BE2C (cell line): ENCODE data around the gene DIAPH3.
A peak's percentile ranks its signal among the peaks of the same experiment; 100 is the strongest.

Source experiments
- DNase-seq: peaks from one replicate; pipeline ENCODE4 v3.0.0-alpha.2; 2020
- H3K27me3 ChIP-seq: fragments of 250-450 bp; sonication (Bioruptor Pico); 2 replicates; pipeline ENCODE4 v1.5.1; 2020; ENCODE audit warnings: mild to moderate bottlenecking
- H3K36me3 ChIP-seq: fragments of 250-450 bp; sonication (Bioruptor Pico); 2 replicates; pipeline ENCODE4 v1.5.1; 2020; ENCODE audit warnings: mild to moderate bottlenecking
- H3K4me1 ChIP-seq: fragments of 250-450 bp; sonication (Bioruptor Pico); 2 replicates; pipeline ENCODE4 v1.5.1; 2020
- H3K4me3 ChIP-seq: 2 replicates; pipeline ENCODE4 v1.5.1; 2011; ENCODE audit warnings: low read depth, low read length
- H3K9me3 ChIP-seq: fragments of 250-450 bp; sonication (Bioruptor Pico); 2 replicates; pipeline ENCODE4 v1.5.1; 2020
- TF ChIP-seq, protein P1 (sequence below): IDR thresholded peaks from 2 replicates; pipeline ENCODE4 v1.5.1; 2012; ENCODE audit warnings: mild to moderate bottlenecking, low read depth, low read length

The DIAPH3 gene

DNA sequence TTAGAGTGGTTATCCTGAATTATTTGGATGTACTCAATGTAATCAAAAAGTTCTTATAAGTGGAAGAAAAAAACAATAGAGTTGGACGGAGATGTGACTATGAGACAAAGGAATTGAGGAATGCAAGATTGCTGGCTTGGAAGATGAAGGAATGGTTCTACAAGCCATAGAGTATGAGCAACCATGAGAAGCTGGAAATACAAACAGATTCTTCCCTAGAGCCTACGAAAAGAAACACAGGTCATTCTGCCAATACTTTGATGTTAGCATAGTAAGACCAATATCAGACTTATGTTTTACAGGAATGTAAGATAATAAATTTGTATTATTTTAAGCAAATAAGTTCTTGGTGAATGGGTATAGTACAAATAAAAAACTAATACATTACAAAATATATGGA lies 249.2 kb downstream of the DIAPH3 start:
- Histone ChIP-seq H3K4me1 (no peaks in the 10 kb centered on the region), H3K36me3 (no peaks in the 10 kb centered on the region), H3K27me3 (no peaks in the 10 kb centered on the region), H3K9me3 (no peaks in the 10 kb centered on the region), H3K4me3 (no peak overlapping the region)
- TF ChIP-seq, protein P1, sequence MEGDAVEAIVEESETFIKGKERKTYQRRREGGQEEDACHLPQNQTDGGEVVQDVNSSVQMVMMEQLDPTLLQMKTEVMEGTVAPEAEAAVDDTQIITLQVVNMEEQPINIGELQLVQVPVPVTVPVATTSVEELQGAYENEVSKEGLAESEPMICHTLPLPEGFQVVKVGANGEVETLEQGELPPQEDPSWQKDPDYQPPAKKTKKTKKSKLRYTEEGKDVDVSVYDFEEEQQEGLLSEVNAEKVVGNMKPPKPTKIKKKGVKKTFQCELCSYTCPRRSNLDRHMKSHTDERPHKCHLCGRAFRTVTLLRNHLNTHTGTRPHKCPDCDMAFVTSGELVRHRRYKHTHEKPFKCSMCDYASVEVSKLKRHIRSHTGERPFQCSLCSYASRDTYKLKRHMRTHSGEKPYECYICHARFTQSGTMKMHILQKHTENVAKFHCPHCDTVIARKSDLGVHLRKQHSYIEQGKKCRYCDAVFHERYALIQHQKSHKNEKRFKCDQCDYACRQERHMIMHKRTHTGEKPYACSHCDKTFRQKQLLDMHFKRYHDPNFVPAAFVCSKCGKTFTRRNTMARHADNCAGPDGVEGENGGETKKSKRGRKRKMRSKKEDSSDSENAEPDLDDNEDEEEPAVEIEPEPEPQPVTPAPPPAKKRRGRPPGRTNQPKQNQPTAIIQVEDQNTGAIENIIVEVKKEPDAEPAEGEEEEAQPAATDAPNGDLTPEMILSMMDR = no peak
- DNase-seq = no peak

DNA sequence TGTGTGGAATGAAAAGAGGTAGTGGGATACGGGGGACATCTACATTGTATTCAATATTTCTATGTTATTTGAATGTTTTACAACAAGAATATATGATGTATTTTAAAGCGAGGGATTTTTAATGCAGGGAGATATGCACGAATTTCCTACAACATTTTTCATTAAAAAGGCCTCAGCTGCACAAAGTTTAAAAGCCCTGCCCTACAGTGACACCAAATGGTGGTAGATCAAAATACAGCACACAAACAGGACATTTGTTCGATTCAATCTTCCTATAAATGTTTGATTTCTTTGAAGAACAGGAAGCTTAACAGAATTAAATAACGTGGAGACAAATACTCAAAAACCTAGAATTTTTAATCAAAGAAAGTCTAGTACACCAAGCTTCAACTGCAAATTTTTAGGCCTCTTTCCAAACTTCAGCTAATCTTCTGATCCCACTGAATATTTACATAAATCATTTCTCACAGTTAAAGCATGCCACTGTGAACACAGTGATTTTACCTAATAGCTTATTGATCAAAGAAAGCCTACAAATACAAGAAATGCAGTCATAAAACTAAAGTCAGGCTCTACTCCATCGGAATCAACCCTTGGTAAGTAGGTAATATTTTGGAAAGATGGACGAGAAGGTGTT lies 257.2 kb downstream of the DIAPH3 start:
- H3K4me1 ChIP-seq = peaks cover 2% of the 10 kb centered on the region; the same call in 1 of the 2 replicates
- H3K27me3 ChIP-seq = no peaks in the 10 kb centered on the region
- H3K4me3 ChIP-seq = no peak overlapping the region
- no peaks in the 10 kb centered on the region for H3K36me3 ChIP-seq
- no peaks in the 10 kb centered on the region for H3K9me3 ChIP-seq
- DNase-seq = peak; percentile 14
- TF ChIP-seq, protein P1 = peak; percentile 76

DNA sequence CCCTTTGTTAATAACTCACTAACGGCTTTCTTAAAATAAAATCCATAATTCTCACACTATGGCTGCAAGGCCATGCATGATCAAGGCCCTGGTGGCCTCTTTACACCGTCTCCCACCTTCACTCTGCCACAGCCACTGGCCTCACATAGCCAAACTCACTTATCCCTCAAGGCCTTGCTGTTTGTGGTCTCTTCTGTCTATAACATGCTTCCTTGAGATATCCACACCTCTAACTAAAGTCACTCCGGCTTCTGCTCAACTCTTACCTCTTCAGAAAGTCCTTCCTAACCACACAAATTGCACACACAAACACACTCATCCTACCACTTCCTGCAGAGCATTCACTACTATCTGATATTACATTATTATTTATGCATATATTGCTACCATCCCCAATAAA lies 262.5 kb downstream of the DIAPH3 start:
- no peaks in the 10 kb centered on the region for H3K9me3 ChIP-seq
- no peaks in the 10 kb centered on the region for H3K36me3 ChIP-seq
- peaks cover 1% of the 10 kb centered on the region; the same call in 1 of the 2 replicates for H3K4me1 ChIP-seq
- no peak for DNase-seq
- no peak overlapping the region for H3K4me3 ChIP-seq
- H3K27me3 ChIP-seq = no peaks in the 10 kb centered on the region
- TF ChIP-seq, protein P1 = no peak

DNA sequence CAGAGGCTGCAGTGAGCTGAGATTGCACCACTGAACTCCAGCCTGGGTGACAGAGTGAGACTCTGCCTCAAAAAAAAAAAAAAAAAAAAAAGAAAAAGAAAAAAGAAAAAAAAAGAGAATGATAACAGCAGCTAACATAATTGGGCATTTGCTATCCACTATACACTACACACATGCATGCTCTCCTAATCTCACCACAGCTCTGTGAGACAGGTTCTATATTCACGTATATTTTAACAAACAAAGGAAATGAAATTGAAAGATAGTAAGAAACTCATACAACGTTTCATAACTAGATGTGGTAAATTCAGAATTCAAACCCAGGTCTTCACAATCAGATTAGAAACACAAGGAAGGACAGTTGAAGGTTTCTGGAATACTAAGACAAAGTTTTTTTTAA lies 265.7 kb downstream of the DIAPH3 start:
- TF ChIP-seq, protein P1 = no peak
- Histone ChIP-seq H3K36me3 (no peaks in the 10 kb centered on the region), H3K4me3 (no peak overlapping the region), H3K4me1 (no peaks in the 10 kb centered on the region), H3K27me3 (no peaks in the 10 kb centered on the region), H3K9me3 (no peaks in the 10 kb centered on the region)
- no peak for DNase-seq

DNA sequence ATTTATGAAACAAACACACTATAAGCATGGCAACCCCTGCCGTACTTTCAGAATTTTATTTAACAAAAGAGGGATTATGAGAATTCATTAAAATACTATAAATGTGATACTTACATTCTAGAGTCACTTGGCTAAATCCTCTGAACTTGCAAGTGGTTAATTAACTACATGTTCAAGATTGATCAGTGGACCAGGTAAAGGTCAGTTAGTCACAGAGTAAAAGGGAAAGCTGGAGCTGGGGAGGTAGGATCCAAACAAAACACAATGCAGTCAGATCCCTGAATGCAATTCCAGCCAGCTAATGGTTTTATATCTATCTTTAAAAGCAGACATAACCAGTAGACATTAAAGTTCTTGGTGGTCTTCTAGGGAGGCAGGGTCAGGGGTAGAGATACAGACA lies 270.5 kb downstream of the DIAPH3 start:
- Histone ChIP-seq H3K4me3 (no peak overlapping the region), H3K9me3 (no peaks in the 10 kb centered on the region), H3K27me3 (no peaks in the 10 kb centered on the region), H3K4me1 (no peaks in the 10 kb centered on the region), H3K36me3 (no peaks in the 10 kb centered on the region)
- TF ChIP-seq, protein P1 = no peak
- DNase-seq = no peak

DNA sequence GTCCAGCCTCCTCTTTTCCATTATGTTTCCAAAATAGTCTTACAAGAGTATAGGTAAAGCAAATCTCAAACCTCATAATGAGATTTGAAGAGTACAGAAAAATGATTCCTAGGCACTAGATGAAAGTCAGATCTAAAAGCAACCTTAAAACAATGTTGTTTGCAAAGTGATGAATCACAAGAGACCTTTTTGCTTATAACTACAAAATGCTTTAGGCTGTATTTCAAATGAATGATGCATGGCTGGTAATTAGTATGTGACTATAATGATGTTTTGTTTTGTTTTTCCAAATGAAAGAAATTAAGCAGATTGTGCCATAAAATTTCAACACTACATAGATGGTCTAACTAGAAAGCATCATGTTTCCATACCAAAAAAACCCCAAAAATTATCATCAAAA lies 272.7 kb downstream of the DIAPH3 start:
- no peaks in the 10 kb centered on the region for H3K4me1 ChIP-seq
- TF ChIP-seq, protein P1 = no peak
- no peak overlapping the region for H3K4me3 ChIP-seq
- H3K9me3 ChIP-seq = no peaks in the 10 kb centered on the region
- no peaks in the 10 kb centered on the region for H3K36me3 ChIP-seq
- no peak for DNase-seq
- H3K27me3 ChIP-seq = no peaks in the 10 kb centered on the region
